Measurements from ENCODE around the gene SDCBP2.

Gene SDCBP2

DNA sequence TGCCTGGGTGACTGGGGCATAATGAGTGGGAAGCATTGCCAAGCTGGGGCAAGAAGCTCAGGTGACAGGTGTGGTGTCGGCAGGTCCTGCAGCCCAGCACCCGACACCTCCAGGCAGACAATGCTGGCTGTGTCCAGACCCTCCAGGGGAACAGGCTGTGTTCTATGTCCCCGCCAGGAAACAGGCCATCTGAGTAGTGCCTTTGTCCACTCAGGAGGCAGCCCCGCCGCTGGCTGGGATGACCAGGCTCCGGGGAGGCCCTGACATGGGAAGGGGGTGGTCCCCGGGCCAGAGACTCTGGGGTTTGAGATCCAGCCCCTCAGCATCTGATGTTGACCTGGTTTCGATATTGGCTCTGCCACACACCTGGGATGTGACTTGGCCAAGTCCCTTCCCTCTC, 34.4 kb downstream of the SDCBP2 start:
- DNase-seq, result no peak

DNA sequence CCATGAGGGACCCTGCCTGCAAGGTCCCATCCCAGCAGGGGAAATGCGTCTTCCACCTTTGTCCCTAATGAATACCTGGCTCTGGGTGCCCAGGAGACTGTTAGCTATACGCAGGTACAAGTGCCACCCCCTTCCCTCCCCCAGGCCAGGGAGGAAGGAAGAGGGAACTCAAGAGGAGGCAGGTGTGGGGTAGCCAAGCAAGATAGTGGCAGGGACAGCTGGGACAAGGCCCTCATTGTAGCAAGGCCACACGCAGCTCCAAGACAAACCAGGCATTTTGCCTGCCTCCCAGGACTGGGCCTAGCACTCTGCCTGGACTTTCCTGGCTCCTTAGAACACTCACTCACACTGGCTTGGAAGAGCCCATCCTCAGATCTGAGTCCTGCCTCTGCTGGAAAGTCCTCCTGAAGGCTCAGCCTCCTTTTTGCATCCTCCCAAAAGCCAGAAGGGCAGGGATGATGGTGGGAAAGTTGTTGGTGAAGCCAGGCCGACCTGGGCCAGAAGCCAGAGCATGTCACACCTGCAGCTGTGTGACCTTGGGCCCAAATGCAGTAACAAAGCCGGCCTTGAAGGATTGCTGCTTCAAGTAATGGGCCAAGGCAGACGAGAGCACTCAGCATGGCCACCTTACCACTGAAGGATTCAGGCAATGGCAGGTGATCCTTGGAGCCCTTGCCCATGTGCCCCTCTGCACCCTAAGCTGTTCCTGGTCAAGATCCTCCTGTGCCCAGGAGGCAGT, 35.1 kb downstream of the SDCBP2 start:
- DNase-seq, result no peak

DNA sequence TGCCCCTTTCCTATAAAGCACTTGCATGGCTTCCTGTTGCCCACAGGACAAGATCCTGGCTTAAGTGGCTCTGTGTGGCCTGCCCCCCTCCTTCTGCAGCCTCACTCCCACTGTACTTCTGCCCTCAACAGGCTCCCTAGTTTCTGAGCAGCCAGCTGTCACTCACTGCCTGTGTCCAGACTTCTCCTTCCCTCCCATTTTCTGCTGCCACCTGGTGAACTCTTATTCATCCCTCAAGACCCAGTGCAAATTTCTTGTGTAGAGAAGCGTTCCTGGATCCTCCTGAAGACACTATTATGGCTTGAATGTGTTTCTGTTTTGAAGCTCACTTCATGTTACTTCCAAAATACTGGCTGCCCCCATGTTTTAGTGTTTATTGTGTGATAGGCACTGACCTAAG, 36.3 kb downstream of the SDCBP2 start:
- no peak for DNase-seq

DNA sequence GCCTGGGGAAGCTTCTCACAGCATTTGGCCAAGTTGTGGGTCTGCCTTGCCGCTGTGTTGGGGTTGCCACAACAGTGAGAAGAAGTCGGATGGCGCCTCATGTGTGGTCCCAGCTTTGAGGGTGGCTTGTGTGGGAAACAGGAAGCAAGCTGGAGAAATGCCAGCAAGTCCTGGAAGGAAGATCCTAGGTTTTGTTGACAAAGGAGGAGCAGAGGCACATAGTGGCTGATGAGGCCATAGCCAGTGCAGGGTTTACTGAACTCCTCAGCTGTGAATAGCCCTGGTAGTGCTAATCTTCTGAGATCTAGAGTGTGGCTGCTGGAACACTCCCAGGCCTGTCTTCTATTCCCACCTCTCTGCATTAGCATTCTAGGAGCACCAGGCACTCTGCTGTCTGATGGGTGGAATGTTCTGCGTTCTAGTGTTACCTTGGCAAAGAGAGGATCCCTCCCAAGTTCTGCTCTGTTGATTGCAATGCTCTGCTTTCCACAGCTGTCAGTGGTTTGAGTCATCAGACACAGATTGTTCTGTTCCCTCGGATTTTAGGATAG, 37.7 kb downstream of the SDCBP2 start:
- no peak for DNase-seq

DNA sequence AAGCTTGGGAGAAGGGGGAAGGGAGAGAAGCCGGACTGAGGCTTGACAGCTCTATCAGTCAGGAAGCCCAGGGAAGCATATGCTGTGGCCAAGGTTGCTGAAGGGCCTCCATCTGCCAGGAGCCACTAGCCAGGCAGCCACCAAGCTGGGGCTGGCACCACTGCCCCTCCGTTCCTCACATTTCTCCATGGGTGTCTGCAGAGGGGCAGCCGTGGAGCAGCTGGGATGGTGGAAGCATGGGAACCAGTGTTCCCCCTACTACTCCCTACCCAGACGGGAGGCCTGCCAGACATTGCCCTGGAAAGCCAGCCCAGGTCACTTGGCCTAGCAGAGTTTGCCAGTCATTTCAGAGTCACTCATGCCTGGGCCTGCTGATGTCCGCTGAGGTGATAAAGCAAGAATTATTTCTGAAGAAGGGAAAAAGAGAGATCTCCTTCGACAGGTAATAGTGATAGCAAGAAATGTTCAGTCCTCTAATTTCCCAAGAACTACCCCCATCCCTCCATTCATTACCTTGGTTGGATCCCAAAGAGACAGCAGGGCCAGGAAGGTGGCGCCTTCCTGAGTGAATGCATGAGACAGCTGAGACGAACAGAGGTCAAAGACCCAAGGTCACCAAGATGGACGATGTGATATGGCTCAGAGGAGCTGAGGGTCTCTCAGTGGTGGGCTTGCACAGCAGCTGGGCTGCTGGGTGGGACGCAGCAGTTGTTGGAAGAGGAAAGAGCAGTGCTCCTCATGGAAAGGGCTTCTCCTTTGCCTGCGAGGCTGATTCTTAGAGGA, 41.0 kb downstream of the SDCBP2 start:
- DNase-seq, result no peak

DNA sequence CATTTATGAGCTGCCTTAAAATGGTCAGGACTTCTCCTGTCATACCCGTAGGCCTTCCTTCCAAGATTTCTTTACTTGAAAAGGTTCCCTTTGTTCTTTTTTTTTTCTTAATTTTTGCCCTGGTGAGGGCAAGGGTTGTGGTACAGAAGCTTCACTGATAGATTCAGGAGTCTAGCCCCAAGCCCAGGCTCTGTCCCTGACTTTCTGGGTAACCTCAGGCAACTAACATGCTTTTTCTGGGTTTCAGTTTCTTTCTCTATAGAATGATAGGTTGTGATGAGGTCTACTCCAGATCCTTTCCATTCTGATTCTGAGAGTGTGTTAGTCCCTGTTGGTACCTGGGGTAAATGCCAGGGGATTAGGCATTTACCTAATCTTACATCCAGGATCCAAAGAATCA, 41.6 kb downstream of the SDCBP2 start:
- DNase-seq, result peak; percentile 31

DNA sequence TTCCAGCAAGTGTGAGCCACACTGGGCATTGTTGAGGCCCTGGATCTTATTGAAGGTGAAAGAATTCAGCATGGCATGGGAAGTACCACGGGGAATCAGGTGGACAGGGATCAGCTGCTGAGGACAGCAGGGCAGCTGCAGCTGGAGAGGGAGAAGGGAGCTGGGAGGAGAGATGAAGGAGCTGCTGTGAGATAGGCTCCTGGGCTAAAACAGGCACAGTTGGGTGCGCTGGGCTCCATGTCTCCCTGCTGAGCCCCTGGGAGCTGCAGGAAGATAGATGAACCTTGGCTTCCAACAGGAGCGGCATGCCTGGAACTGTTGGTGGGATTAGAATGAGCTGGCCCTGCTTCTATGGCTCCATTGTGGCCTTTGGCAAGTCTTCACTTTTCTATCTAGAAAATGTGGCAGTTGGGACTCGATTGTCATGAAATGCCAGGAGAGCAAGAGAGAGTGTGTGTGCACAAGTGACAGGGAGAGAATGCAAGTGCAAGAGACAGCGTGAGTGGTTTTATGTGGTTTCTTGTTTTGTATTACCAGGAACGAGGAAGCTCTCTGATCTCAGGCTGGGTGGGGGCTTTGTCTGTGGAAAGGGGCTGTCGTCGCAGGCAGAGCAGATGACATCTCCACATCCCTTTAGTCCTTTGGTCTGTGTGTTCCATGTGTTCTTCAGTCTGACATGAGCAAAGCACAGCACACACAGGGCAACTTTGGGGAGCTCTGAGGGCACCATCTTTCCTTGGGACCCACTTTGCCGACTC, 42.5 kb downstream of the SDCBP2 start:
- peak; percentile 77 for DNase-seq

DNA sequence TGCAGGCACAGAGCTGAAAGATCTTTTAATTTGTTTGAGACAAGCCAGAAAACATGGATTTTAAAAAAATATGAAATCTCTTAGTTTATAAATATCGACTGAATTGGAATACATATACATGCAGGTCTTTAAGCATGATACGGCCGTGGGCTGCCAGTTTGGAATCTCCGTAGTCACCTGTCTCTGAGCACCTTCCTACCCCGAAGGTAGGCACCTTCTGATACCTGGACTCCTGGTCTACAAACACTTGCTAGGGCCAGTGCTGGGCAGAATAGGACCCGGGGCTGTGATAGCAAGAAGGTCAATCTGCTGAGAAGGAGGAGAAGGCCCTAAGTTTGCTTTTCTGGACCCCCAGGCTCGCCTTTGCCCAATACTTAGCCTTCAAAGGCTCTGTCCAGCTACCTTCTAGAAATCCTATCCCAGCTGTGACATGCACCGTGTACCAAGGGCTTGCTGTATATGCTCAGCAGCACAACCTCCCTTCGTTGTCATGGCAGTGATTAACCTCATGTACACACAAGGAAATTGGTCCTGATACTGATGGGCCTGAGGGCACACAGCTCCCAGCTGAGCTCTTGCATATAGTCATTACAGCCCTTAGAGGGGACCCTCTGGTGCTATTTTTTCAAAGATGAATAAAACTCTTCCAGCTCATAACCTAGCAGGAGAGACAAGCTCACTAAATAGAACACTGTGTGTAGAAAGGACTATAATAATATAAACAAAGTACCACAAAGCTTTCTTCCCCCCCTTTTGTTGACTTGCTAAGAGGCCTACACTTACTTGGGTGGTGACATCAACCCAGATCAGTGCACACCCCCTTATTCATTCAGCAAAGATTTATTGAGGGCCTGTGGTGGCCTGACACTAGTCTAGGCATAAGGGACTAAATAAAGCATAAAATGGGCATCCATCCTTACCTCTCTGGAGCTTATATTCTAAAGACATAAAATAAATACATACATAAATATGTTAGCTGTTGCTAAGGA, 45.1 kb downstream of the SDCBP2 start:
- no peak for DNase-seq

DNA sequence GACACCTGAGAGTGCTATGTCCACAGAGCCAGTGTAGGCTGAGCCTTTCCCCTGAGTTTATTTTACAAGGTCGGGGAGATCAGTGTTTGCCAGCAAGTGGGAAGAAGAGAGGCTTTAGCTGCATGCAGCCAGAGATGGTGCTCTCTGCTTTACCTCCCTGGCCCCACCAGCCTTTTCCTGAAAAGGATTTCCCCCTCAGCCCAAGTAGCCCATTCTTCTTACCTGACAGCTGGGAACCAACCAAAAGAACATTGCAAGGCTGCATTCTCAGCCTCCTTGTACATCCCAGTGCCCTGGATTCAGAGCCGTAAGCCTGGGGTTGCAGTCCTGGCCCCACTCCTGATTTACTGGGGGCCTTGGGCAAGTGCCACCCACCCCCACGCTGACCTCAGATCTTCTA, 46.0 kb downstream of the SDCBP2 start:
- no peak for DNase-seq

DNA sequence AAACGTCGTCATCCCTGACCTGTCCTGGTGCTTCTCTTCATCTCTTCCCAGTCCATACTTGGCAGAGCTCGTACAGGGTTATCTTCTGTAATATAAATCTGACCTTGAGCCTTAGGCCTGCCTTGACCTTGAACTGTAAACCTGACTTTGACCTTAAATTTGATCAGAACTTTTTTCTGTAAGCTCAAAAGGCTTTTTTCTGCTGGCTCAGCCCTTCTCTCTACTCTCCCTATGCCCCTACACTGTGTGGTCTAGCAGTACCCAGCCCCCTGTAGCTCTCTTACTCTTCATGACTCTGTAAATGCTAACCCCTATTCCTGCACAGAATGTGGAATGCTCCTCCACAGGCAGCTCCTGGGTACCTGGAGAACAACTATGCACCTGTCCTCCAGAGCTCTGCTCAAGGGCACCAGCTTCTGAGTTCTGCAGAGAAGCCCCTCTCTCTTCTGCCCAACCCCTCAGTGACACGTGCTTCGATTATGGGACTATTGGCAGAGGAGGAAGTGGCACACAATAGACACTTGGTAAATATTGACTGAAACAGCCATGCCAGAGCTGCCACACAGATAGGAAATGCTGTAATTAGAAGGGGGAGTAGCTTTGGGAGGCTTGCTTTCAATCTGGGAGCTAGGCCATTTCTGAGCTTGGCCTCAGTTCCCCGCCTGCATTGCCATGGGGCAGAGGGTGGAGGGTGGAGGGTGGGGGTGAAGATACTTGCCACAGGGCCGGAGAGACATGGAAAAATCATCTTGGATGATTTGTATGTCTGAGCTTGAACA, 47.5 kb downstream of the SDCBP2 start:
- no peak for DNase-seq

DNA sequence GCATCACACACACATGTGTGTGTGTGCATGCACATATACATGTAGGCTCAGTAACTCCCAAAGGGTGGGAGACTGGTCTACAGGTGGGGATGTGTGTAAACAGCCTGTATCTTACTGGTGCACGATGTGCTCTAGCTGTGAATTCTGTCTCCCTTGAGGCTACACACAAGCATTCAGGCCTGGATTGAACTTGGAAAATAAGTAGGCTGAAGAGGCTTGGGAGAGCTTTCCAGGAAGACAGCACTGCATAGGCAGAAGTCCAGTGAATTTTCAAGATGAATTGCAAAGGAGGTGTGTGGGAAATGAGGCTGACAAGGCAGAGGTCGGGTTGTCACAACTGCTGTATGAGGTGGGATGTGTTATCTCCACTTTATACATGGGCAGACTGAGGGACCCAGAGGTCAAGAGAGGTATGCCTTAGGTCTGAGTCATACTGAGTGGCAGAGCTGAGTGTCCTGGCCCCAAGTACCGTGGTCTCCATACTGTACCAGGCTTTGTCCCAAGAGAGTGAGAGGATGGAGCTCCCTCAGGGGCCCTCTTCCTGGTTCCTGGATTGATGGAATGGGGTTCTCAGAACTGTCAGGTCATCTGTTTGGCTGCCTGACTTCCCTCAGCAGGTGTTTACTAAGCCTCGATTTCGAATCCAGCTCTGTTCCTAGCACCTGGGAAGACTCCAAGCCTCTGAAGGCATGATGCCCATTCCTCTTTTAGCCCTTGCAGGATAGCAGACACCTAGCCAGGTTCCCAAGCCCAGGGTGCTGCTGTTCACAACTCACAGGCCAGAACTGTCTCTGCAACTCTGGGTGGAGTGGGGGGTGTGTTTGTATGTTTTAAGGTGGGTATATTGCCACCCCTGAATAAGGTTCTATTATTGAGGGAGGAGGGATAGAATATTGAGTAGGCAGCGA, 48.5 kb downstream of the SDCBP2 start:
- DNase-seq, result no peak

DNA sequence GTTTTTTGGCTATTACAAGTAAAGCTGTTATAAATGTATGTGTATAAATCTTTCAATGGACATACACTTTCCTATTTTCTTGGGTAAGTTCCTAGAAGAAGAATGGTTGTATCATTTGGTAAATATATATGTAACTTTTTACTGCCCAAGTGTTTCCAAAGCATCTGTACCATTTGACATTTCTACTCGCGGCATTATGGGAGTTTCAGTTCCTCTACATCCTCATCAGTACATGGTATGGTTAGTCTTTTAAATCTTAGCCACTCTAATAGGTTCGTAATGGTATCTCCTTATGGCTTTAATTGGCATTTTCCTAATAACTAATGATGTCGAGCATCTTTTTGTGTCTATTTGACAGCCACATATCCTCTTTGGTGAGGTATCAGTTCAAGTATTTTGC, 49.9 kb downstream of the SDCBP2 start:
- no peak for DNase-seq

DNA sequence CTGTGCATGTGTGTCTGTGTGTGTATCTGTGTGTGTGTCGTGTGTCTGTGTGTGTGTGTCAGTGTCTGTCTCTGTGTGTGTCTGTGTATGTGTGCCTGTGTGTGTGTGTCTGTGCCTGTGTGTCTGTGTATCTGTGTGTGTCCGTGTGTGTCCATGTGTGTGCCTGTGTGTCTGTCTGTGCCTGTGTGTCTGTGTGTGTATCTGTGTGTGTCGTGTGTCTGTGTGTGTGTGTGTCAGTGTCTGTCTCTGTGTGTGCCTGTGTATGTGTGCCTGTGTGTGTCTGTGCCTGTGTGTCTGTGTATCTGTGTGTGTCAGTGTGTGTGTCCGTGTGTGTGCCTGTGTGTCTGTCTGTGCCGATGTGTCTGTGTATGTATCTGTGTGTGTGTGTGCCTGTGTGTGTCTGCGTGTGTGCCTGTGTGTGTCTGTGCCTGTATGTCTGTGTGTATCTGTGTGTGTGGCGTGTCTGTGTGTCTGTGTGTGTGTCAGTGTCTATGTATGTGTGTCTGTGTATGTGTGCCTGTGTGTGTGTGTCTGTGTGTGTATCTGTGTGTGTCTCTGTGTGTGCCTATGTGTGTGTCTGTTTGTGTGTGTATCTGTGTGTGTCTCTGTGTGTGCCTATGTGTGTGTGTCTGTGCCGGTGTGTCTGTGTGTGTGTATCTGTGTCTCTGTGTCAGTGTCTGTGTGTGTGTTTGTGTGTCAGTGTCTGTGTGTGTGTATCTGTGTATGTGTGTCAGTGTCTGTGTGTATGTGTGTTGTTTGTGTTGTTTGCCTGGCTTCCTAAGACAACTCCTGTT, 51.2 kb downstream of the SDCBP2 start:
- DNase-seq, result no peak

DNA sequence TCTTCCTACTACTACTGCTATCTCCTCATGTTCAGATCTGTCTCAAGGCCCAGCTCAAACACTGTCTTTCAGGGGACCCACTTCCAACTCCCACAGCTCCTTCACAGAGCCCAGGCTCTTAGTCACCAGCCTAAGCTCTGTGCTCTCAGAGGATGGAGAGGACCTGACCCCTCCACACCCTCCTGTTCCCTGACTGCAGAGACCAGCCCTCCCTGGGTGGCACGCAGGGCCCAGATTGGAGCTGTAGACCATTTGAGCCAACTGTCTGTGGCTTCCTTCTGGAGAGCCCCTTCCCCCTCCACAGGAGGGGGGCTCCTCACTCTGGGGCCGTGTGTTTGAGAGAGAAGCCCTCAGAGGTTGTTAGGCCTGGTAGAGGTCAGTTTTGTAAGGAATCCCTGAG, 53.0 kb downstream of the SDCBP2 start:
- no peak for DNase-seq

DNA sequence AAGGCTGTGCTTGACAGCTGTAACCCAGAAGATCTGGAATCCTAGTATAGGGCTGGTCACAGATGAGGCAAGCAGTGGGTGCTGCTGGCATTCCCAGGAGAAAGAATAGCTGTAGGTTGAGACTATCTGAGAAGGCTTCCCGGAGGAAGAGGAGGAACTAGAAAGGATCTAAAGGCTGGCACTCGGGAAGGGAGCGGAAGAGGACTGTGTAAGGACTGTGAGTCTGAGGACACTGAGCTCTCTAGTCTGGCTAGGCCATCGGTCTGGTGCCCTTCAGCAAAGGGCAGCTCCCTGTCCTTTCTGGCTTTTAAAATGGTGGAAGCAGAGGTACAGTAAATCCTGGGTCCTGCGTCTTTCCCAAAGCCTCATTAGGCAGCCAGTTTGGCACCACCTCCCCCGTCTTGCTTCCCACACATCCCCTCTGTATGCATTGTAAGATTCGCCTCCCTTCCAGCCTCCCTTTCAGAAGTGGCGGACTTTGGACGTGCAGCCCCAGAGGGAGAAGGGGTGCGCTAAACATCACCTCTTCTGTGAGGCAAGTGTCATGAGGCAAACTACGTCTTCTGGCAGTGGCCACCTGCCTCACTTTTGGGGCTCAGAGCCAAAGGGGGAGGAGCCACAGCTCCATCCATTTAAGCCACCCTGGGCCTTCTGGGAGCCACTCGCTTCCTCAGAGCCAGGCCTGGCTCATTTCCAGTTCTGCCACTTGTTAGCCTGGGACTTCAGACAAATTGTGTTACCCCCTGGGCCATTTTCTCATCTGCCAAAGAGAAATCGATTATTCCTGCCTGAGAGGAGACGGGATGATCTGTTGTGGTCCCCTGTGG, 54.2 kb downstream of the SDCBP2 start:
- no peak for DNase-seq

DNA sequence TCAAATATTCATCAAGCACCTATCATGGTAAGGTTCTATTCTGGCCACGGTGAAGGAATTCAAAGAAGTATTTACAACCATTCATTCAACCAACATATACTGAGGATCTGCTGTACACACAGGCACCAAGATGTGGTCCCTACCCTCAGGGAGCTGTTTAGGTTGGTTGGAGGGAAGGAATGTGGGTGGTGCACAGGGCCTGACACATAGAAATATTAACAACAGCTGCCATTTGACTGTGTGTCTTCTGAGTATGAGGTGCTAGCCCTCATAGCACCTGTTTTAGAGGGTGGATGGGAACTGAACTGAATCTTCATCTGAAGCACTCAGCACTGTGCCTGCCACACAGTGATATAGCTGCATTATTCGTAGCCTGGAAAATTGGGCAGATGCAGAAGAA, 55.6 kb downstream of the SDCBP2 start:
- DNase-seq, result no peak

DNA sequence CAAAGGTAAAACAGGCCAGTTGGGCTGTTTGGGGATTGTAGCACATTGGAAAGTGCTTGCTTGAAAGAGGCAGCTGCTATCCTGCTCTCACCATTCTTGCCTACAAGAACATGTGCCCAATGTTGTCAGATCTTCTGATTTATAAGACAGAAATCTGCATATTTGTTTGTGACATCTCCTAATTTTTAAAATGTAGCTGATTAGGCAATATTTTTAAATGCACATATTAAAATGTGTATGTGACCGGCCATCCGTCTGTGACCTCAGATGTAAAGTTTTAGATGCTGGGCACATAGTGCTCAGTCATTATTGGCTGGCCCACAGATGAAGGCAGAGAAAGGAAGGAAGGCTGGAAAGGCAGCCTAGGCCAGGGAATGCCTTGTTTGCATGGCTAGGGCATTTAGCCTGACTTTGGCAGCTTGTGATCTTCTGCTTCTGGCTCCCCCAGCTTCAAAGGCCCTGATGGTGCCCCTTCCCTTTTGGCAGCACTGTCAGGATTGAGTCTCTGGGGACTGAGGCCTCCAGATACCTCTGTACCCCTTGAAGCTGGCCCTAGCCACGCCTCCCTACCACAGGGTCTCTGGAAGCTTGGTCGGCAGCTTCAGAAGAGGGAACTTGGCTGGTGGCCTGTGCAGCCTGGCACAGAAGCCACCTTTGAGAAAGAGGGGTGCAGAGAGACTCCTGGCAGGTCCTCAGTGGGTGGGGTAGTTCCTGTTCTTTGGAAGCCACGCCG, 56.4 kb downstream of the SDCBP2 start:
- DNase-seq, result no peak

DNA sequence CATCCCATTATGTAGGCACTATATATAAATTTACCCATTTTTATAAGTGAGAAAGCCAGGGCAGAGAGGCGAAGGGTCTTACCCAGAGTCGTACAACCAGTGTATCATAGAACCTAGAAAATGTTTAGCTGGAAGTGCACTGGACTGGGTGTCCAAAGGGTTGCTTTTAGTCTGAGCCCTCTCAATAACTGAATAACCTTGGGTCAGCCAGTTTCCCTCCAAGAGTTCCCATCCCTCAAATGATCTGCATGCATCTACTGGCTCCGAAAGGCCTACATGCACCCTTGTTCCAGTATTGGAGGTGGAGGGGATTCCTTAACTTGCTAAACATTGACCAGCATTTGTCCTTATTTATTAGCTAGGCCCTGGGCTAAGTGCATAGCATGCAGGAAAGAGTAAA, 59.1 kb downstream of the SDCBP2 start:
- DNase-seq, result no peak
